Stimulated activated naive B cell treated with anti-CD40 and anti-IgM and Interleukin-4, amounts not matched to agents 10 μg/mL and 1 μg/mL and 100 μg/mL, for 72 hours (primary cell): ENCODE measurements around the gene ZEB2.

Experiments
- ATAC-seq, 2 donors: fragments of 150-1000 bp; cut with Tn5 transposase; replicated peaks; 2 replicates each; pipeline ENCODE4 v1.10.0; 2021; ENCODE audit warnings: moderate library complexity in 1 of 2
- DNase-seq: peaks from one replicate; pipeline ENCODE4 v3.0.0; 2021
- H3K27ac Mint-ChIP-seq: one replicate; pipeline ENCODE4 v1.8.0; 2022; ENCODE audit warnings: mild to moderate bottlenecking, mixed read lengths
- H3K27me3 Mint-ChIP-seq, 2 donors: one replicate each; pipeline ENCODE4 v1.8.0; 2022; ENCODE audit warnings: mixed read lengths in 2 of 2
- H3K36me3 Mint-ChIP-seq, 2 donors: one replicate each; pipeline ENCODE4 v1.8.0; 2022; ENCODE audit warnings: mixed read lengths in 2 of 2, mild to moderate bottlenecking in 1 of 2
- H3K4me1 Mint-ChIP-seq, 2 donors: one replicate each; pipeline ENCODE4 v1.8.0; 2022; ENCODE audit warnings: mixed read lengths in 2 of 2, mild to moderate bottlenecking in 1 of 2
- H3K4me3 Mint-ChIP-seq, 2 donors: one replicate each; pipeline ENCODE4 v1.8.0; 2022; ENCODE audit warnings: mild to moderate bottlenecking in 2 of 2, mixed read lengths in 2 of 2, moderate library complexity in 1 of 2
- H3K9me3 Mint-ChIP-seq, 2 donors: one replicate each; pipeline ENCODE4 v1.8.0; 2022; ENCODE audit warnings: mixed read lengths in 2 of 2, mild to moderate bottlenecking in 1 of 2

Gene ZEB2

DNA sequence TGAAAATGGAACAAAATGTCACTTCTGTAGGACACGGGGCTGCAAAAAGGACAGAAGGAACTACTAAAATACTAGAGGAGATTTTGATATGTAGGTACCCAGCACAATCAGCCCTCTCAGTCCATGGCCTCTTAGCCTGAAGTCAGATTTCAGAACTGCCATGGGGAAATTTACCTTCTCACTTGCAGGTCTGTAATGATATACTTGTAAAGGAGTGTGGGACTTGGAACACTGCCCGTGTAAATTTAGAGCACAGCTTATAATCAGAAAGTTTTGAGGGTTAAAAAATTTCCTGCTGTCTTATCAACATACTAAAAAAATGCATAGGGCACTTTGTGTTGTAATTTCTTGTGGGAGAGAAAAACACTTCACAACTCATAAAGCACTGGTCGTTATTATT lies 60.6 kb downstream of the ZEB2 start:
- Mint-ChIP-seq H3K9me3 (no peaks in the 10 kb centered on the region), H3K27ac (peak overlapping the region; percentile 63), H3K4me1 (peaks cover 49 to 85% of the 10 kb centered on the region in 2 donors), H3K27me3 (no peaks in the 10 kb centered on the region), H3K36me3 (peaks cover 4 to 15% of the 10 kb centered on the region in 2 donors), H3K4me3 (peak overlapping the region in 1 of 2 donors; percentile 66)
- ATAC-seq (no peak), DNase-seq (no peak)

DNA sequence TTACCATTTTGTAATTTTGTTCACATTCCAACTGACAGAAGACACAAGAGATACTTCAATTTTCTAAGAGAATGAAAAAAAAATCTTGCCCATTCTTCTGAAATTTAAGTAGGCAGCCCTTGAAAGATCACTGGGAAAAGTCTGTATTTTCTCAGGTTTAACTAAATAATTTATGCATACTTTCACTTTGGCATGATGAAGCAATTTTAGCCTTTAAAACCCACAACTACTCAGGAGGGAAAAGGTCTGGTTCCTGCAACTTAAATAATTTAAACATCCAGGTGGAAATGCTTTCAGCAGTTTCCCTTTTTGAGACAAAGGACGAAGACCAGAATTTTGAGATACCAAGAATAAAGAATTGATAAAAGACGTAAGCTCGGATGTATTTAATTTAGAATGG lies 61.4 kb downstream of the ZEB2 start:
- H3K4me1 Mint-ChIP-seq: peaks cover 52 to 87% of the 10 kb centered on the region in 2 donors
- peaks cover under 1 to 11% of the 10 kb centered on the region in 2 donors for H3K36me3 Mint-ChIP-seq
- DNase-seq (no peak), ATAC-seq (no peak)
- peak overlapping the region; percentile 60 to 66 for H3K4me3 Mint-ChIP-seq
- H3K27ac Mint-ChIP-seq: no peak overlapping the region
- no peaks in the 10 kb centered on the region for H3K27me3 Mint-ChIP-seq
- H3K9me3 Mint-ChIP-seq: no peaks in the 10 kb centered on the region

DNA sequence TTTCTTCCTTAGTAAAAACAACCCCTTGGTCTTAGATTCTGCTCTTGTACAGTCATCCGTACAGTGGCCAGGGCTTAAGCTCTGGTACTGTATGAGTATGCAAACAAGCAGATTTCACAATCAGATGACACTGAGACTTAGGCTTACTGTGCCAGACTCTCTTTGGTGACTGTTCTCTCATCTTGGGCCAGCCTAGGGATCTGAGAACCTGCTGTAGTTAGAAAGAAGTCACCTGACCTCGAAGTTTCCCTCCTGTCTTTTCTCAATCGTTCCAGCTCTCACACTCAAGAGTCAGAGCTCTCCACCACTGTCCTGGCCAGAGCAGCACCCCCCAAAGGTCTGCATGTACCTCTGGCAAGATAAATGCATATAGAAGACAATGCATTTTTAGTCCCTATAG lies 63.2 kb downstream of the ZEB2 start:
- Mint-ChIP-seq H3K4me3 (peak overlapping the region in 1 of 2 donors; percentile 62), H3K36me3 (peaks cover 0 to 6% of the 10 kb centered on the region in 2 donors), H3K27me3 (no peaks in the 10 kb centered on the region), H3K4me1 (peaks cover 59 to 94% of the 10 kb centered on the region in 2 donors), H3K9me3 (no peaks in the 10 kb centered on the region), H3K27ac (peak overlapping the region; percentile 92)
- DNase-seq (peak; percentile 31), ATAC-seq (peak; percentile 92 to 94)

DNA sequence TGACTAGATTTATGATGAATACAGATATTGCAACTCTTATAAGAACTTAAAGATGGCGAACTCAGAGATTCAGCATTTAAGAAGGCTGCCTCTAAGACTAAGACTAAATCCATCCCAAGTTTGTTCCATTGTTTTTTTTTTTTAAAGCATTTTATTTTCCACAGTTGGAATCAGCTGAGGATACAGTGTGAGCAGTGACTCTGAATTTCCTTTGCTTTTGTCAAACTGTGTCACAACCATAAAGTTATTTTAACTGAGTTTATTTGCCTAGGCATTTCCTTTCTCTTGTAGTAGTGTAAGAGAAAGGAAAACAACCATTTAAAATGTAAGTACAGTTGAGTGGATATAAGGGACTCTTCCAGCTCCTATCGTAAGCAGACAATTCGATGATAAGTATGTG lies 63.9 kb downstream of the ZEB2 start:
- no peak overlapping the region for H3K4me3 Mint-ChIP-seq
- DNase-seq: no peak
- no peaks in the 10 kb centered on the region for H3K36me3 Mint-ChIP-seq
- H3K4me1 Mint-ChIP-seq: peaks cover 54 to 90% of the 10 kb centered on the region in 2 donors
- no peaks in the 10 kb centered on the region for H3K9me3 Mint-ChIP-seq
- H3K27ac Mint-ChIP-seq: no peak overlapping the region
- no peak for ATAC-seq
- H3K27me3 Mint-ChIP-seq: no peaks in the 10 kb centered on the region

DNA sequence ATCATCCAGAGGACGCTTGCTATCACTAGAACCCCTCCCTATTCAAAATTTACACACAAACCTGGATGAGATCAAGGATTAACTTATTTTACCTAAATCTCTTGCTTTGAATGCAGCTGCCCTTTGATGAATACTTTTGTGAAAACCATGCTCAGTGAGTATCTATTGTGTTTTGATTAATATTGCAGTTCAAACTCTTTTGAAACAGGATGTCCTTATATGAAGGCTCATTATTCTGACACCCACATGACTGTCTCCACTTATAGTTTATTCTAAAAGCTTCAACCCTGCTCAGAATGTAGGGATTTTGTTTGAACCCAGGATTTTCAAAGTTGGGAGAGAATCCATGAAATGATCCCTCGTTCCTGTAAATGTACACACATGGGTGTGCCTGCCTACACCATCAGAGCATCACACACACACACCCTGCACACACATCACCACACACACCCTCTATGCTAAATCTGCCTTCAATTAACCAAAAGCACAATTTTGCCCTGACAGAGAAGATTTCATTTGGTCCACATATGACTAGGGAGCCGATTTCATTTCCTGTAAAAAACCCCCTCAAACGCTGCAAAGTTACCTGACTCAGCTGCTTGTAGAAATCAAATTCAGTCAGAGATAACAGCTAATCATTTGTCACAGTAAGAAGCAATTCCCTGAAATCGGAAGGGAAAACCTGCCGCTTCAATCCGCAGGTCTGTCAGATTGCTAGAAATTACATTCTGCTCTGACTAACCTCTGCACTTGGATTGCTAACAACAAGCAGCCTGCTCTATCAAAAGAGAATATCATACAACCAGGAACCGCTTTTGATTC lies 65.2 kb downstream of the ZEB2 start:
- no peaks in the 10 kb centered on the region for H3K27me3 Mint-ChIP-seq
- ATAC-seq (peak; percentile 72 to 74), DNase-seq (no peak)
- H3K27ac Mint-ChIP-seq: peak overlapping the region; percentile 70
- peak overlapping the region; percentile 6 to 39 for H3K4me3 Mint-ChIP-seq
- H3K4me1 Mint-ChIP-seq: peaks cover 50 to 88% of the 10 kb centered on the region in 2 donors
- H3K9me3 Mint-ChIP-seq: no peaks in the 10 kb centered on the region
- no peaks in the 10 kb centered on the region for H3K36me3 Mint-ChIP-seq

DNA sequence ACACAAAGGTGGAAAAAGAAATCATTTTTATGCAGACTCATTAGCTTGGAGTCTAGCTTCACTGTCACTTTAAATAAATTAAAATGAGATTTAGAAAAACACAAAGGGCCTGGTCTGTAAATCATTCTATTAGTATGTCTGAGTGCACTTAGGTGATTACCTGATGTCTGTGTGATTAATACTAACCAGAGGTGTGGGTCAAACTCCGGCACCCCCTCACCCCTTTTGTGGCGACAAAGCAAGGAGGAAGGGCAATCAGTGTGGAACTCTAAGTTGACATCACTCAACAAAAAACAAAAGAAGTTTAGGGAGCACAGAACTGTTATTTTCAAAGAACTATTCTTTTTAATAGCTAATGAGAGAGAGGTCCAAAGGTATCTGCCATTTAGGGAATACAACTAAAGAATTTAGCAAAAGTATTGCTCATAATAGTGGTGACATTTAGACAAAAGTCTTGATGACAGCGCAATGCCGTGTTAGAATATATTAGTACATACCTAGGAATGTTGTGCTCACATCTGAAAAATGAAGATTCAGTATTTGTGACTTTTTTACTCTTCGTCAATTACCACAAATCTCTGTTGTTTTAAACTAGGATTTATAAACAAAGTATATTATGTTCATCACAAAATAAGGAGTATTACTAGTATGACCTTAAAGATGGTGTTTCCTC lies 66.3 kb downstream of the ZEB2 start:
- ATAC-seq (no peak), DNase-seq (no peak)
- Mint-ChIP-seq H3K9me3 (no peaks in the 10 kb centered on the region), H3K36me3 (peaks cover 0 to 6% of the 10 kb centered on the region in 2 donors), H3K27ac (no peak overlapping the region), H3K4me3 (peak overlapping the region in 1 of 2 donors; percentile 34), H3K27me3 (no peaks in the 10 kb centered on the region), H3K4me1 (peaks cover 50 to 87% of the 10 kb centered on the region in 2 donors)

DNA sequence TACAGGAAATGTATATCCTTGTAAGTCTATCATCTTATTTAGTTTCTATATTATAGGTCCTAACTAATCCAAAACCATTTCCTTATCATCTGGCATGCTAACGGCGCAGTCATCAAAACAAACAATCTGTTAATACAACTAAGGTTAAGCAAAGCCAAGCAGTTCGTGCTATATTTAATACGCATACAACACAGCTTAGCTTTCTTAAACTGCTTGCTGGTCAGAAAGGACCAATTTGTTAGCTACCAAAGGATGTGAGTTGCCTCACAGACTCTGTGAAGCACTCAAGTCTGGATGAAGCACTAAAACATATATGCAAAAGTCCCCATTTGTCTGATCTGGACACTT lies 67.0 kb downstream of the ZEB2 start:
- peaks cover 54 to 87% of the 10 kb centered on the region in 2 donors for H3K4me1 Mint-ChIP-seq
- H3K36me3 Mint-ChIP-seq: peaks cover 0 to 10% of the 10 kb centered on the region in 2 donors
- DNase-seq: no peak
- ATAC-seq: no peak
- peak overlapping the region; percentile 78 to 79 for H3K4me3 Mint-ChIP-seq
- no peaks in the 10 kb centered on the region for H3K9me3 Mint-ChIP-seq
- H3K27ac Mint-ChIP-seq: no peak overlapping the region
- H3K27me3 Mint-ChIP-seq: no peaks in the 10 kb centered on the region

DNA sequence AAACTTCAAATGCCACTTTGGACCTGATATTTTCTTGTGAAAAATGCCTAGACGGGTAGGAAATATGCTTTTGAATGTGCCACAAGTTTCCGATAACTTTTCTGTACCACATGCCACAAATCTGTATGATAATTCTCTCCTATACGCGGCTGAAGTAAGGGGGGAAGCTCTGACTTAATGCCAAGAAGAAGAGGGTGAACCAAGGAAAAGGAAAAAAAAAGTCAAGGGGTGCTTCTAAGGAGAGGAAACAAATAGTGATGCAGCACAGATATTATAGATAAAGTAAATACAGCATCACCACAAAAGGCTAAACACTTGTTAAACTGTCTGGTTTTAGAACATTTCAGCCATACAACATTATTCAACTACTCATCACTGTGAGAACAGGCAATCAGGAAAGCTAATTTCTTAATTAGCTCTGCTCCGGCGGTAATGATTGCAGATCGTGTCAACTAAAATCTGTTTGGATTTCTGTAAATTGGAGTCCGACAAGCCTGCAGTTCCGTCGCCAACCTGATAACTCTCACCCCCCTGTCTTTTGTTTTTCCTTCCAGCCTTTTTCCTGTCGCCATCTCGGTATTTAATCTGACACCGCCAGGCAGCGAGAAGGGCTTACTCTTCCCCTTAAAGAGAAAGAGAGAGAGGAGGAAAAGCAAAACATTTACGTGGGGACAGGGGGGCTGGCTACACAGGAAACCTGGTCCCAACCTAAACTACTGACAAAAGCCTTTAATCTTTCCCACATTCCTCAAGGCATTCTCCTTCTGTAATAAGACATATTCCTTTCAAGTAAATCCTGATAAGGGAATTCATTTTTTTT lies 67.5 kb downstream of the ZEB2 start:
- peak overlapping the region; percentile 78 to 79 for H3K4me3 Mint-ChIP-seq
- peaks cover 54 to 84% of the 10 kb centered on the region in 2 donors for H3K4me1 Mint-ChIP-seq
- no peak for ATAC-seq
- no peak for DNase-seq
- H3K27ac Mint-ChIP-seq: peak overlapping the region; percentile 26
- peaks cover 0 to 10% of the 10 kb centered on the region in 2 donors for H3K36me3 Mint-ChIP-seq
- H3K27me3 Mint-ChIP-seq: no peaks in the 10 kb centered on the region
- H3K9me3 Mint-ChIP-seq: no peaks in the 10 kb centered on the region

DNA sequence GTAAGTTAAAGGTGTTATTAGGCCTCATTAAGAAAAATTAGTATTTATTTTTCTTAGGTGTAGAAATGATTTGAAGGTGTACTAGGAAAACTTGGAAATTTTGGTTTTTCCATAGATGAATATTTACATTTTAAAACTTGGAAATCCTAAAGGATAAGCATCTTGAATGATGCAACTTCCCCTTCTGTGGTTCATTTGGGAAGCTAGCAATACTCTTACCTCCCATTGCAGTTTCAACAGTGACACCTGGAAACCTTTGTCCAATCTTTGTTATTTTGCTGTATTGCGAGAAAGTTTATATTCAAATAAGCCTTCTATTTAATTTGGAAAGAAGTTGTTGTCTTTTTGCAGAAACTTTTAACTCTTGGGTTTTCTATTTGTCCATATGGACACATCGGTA lies 68.5 kb downstream of the ZEB2 start:
- Mint-ChIP-seq H3K27me3 (no peaks in the 10 kb centered on the region), H3K27ac (no peak overlapping the region), H3K4me3 (no peak overlapping the region), H3K9me3 (peaks cover 0 to under 1% of the 10 kb centered on the region in 2 donors), H3K4me1 (peaks cover 48 to 76% of the 10 kb centered on the region in 2 donors), H3K36me3 (peaks cover 3 to 13% of the 10 kb centered on the region in 2 donors)
- ATAC-seq (no peak), DNase-seq (no peak)

DNA sequence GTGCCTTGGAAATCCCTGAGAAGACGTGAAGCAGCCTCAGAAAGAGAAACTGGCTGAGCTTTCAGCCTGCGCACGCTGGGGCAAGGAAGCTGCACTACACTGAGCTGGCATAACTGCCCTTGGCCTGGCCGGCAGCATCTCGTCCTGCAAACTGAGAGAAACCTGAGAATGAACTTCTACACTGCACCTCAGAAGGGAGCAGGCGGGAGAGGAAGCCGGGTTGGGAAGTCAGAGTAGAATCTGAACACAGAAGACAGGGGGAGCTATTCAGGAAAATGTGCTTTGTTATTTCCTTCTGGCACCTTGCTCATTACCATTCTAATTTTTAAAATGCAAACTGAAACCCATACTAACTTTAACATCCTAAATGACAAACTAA lies 70.9 kb downstream of the ZEB2 start:
- peaks cover 42 to 77% of the 10 kb centered on the region in 2 donors for H3K4me1 Mint-ChIP-seq
- peaks cover 12 to 19% of the 10 kb centered on the region in 2 donors for H3K36me3 Mint-ChIP-seq
- no peaks in the 10 kb centered on the region for H3K27me3 Mint-ChIP-seq
- ATAC-seq: peak; percentile 21 to 35
- peaks cover 6% of the 10 kb centered on the region in 2 donors for H3K9me3 Mint-ChIP-seq
- H3K4me3 Mint-ChIP-seq: peak overlapping the region in 1 of 2 donors; percentile 53
- peak overlapping the region; percentile 47 for H3K27ac Mint-ChIP-seq
- DNase-seq: no peak

DNA sequence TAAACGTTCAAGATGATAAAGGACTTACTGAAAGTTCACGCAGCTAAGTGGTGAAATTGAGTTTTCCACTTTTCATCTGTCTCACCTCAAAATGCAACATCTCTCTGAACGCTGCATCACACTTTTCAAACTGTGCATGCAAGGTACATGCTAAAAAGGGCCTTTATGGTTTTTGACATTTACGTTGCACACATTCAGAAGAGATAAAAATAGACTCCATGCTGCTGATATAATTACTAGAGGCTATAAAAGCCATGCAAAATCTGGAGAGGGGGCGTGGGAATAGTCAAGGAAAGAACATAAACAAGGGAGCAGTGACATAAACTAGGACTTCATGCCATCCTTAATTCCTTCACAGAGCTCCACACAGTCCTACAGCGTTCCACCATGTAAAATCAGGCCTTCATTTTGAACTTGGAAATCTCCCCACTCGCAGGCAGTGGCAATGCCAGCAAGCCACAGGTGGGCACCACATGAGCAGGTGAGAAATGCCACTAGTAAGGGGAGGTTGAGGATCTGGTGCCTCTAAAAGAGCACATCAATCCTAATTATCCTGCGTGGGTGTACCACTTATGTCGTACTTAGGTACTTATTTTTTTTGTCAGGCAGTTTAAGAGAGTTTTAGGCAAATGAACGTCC lies 71.4 kb downstream of the ZEB2 start:
- no peak overlapping the region for H3K4me3 Mint-ChIP-seq

DNA sequence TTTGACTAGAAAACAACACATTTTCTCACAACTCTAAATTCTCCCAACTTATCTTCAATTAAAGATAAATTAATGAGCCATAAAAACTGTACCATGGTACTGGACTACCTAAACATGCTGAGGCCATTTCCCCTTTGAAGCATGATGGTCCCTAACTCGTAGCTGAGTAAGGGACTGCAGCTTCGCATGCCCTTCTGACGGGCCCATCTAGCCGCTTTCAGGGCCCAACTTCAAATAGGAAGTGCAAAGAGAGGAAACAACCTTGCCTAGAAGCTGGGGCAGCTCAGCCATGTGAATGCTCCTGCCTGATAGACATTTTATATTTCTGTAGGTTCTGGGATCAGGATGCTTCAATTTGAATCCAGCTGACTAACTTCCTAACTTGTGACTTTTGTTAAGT lies 72.4 kb downstream of the ZEB2 start:
- Mint-ChIP-seq H3K4me3 (no peak overlapping the region), H3K4me1 (peaks cover 38 to 67% of the 10 kb centered on the region in 2 donors), H3K9me3 (peaks cover 6% of the 10 kb centered on the region in 2 donors), H3K27me3 (no peaks in the 10 kb centered on the region), H3K36me3 (peaks cover 12 to 19% of the 10 kb centered on the region in 2 donors), H3K27ac (peak overlapping the region; percentile 1)
- ATAC-seq (no peak), DNase-seq (no peak)

More for the DNA sequence above, 71.4 kb downstream of the ZEB2 start:
- peak overlapping the region; percentile 47 for H3K27ac Mint-ChIP-seq
- H3K27me3 Mint-ChIP-seq: no peaks in the 10 kb centered on the region
- DNase-seq (no peak), ATAC-seq (peak in 1 of 2 donors; percentile 5)
- peaks cover 6% of the 10 kb centered on the region in 2 donors for H3K9me3 Mint-ChIP-seq
- peaks cover 43 to 76% of the 10 kb centered on the region in 2 donors for H3K4me1 Mint-ChIP-seq
- H3K36me3 Mint-ChIP-seq: peaks cover 12 to 19% of the 10 kb centered on the region in 2 donors

DNA sequence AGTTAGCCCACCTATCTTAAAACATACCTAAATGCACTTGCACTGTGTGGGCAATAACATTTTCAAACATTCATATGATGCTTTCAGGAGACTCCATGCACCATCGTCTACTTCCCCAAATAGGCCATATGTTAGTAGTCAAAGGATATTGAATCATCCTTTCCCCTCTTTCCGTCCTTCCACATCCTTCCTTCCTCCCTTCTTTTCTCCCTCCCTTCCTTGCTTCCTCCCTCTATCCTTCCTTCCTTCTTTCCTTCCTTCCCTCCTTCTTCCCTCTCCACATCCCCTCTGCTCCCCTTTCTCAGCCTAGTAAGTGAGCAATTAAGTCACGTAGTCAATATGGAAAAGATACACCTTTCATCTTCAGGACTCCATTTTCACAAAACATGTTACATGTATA lies 73.8 kb downstream of the ZEB2 start:
- H3K9me3 Mint-ChIP-seq: peaks cover 6% of the 10 kb centered on the region in 2 donors
- peaks cover 36 to 64% of the 10 kb centered on the region in 2 donors for H3K4me1 Mint-ChIP-seq
- ATAC-seq: no peak
- H3K27ac Mint-ChIP-seq: peak overlapping the region; percentile 85
- H3K4me3 Mint-ChIP-seq: no peak overlapping the region
- no peaks in the 10 kb centered on the region for H3K27me3 Mint-ChIP-seq
- H3K36me3 Mint-ChIP-seq: peaks cover 13 to 21% of the 10 kb centered on the region in 2 donors
- DNase-seq: no peak

DNA sequence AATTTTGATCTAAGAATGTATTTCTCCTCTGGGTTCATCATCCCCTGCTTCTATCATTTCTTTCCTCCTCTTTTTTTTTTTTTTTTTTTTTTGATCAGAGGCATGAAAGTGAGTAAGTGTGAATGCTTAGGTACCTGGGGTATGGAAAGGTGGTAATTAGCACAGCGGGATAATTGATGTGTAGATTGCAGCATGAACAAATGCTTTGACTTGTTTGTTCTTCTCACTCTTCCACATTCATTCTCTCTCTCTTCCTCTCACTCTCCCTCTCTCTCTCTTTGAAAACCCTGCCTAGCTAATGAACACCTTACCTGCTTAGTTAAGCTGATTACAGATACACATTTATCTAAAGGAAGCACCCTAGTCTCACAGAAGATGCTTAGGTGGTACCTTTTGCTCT lies 74.7 kb downstream of the ZEB2 start:
- Mint-ChIP-seq H3K27ac (peak overlapping the region; percentile 38), H3K27me3 (no peaks in the 10 kb centered on the region), H3K36me3 (peaks cover 15 to 25% of the 10 kb centered on the region in 2 donors), H3K9me3 (peaks cover 6% of the 10 kb centered on the region in 2 donors), H3K4me3 (no peak overlapping the region), H3K4me1 (peaks cover 41 to 64% of the 10 kb centered on the region in 2 donors)
- DNase-seq: no peak
- no peak for ATAC-seq
